B cell (primary cell): ENCODE measurements around the gene SDF2L1. TPM values are rescaled to one million over a fixed set of nuclear protein-coding genes. Genes with fewer than 3 reads are reported as not detected.

Source experiments
- ATAC-seq: fragments of 200-7000 bp; cut with Tn5 transposase; one replicate; pipeline ENCODE4 v1.10.0; 2021; ENCODE audit warnings: low read depth, mild to moderate bottlenecking, moderate number of reproducible peaks, moderate library complexity
- CTCF ChIA-PET: fragments of 350-600 bp; sonication (Branson Sonifier 250); formaldehyde crosslinking; loops from one replicate; lab custom pipeline; 2021; ENCODE audit warnings: antibody characterized with exemption, inconsistent platforms; lab: Charles Lee
- POLR2A ChIA-PET: fragments of 350-600 bp; sonication (Branson Sonifier 250); formaldehyde crosslinking; loops from one replicate; lab custom pipeline; 2021; ENCODE audit warnings: antibody characterized with exemption; lab: Charles Lee
- DNase-seq: peaks from one replicate; pipeline ENCODE4 v3.0.0; 2013
- H2AFZ ChIP-seq: 2 replicates; pipeline ENCODE4 v1.6.1; 2012; ENCODE audit warnings: mild to moderate bottlenecking, low read depth, low read length; ENCODE audit not compliant: insufficient read depth, poor library complexity, severe bottlenecking
- H3K27ac ChIP-seq, 2 donors: 1 replicate in 1 of 2; 2 replicates in 1 of 2; pipeline ENCODE4 v1.5.1; 2012 to 2013; ENCODE audit warnings: low read length in 2 of 2, mild to moderate bottlenecking in 2 of 2, moderate library complexity in 1 of 2
- H3K27me3 ChIP-seq, 4 experiments: fragments of 200-600 bp in 1 of 4; sonication (generic) in 1 of 4; replicated peaks in 1 of 4; 1 replicate in 2 of 4; 2 replicates in 2 of 4; pipeline versions ENCODE4 v1.6.1 to v1.7.0; 2013 to 2016; ENCODE audit warnings: low read length in 3 of 4, mild to moderate bottlenecking in 2 of 4, mixed read lengths in 1 of 4, moderate library complexity in 1 of 4; ENCODE audit not compliant: insufficient read depth in 4 of 4, control insufficient read depth in 3 of 4; ENCODE audit errors: control extremely low read depth in 1 of 4
- H3K36me3 ChIP-seq, 2 experiments: replicated peaks in 1 of 2; 1 replicate in 1 of 2; 2 replicates in 1 of 2; pipeline versions ENCODE4 v1.6.1 to v1.7.1; 2013; ENCODE audit warnings: low read length in 1 of 2; ENCODE audit not compliant: insufficient read depth in 2 of 2, control insufficient read depth in 1 of 2; ENCODE audit errors: control extremely low read depth in 1 of 2, extremely low read depth in 1 of 2
- H3K4me1 ChIP-seq, 2 donors: fragments of 200-600 bp in 1 of 2; sonication (generic) in 1 of 2; 1 replicate in 1 of 2; 2 replicates in 1 of 2; pipeline versions ENCODE4 v1.5.1 to v1.6.1; 2013 to 2017; ENCODE audit warnings: low read length in 2 of 2; ENCODE audit not compliant: control insufficient read depth in 2 of 2, insufficient read depth in 2 of 2
- H3K4me2 ChIP-seq: replicated peaks from 2 replicates; pipeline ENCODE3; 2012; ENCODE audit warnings: mild to moderate bottlenecking, low read depth, low read length; ENCODE audit not compliant: poor library complexity, severe bottlenecking
- H3K4me3 ChIP-seq, 5 experiments: fragments of 200-600 bp in 1 of 5; sonication (generic) in 1 of 5; 1 replicate in 3 of 5; 2 replicates in 2 of 5; pipeline versions ENCODE4 v1.5.1 to v1.7.0; 2011 to 2016; ENCODE audit warnings: low read length in 4 of 5, mild to moderate bottlenecking in 4 of 5, low read depth in 2 of 5, control low read depth in 1 of 5, moderate library complexity in 1 of 5; ENCODE audit not compliant: insufficient read depth in 1 of 5; ENCODE audit errors: control extremely low read depth in 1 of 5, extremely low read depth in 1 of 5
- H3K79me2 ChIP-seq: fragments of 200-600 bp; sonication (generic); one replicate; pipeline ENCODE4 v1.6.0; 2016; ENCODE audit warnings: low read length; ENCODE audit not compliant: control insufficient read depth, insufficient read depth
- H3K9ac ChIP-seq: fragments of 200-600 bp; sonication (generic); 2 replicates; pipeline ENCODE4 v1.6.1; 2017; ENCODE audit warnings: mild to moderate bottlenecking, low read length, moderate library complexity
- H3K9me3 ChIP-seq, 3 donors: one replicate each; pipeline versions ENCODE4 v1.6.1 to v1.7.1; 2013; ENCODE audit warnings: low read length in 2 of 3; ENCODE audit not compliant: control insufficient read depth in 2 of 3, insufficient read depth in 1 of 3; ENCODE audit errors: control extremely low read depth in 1 of 3
- H4K20me1 ChIP-seq: 2 replicates; pipeline ENCODE4 v1.6.0; 2012; ENCODE audit warnings: mild to moderate bottlenecking, low read length; ENCODE audit not compliant: insufficient read depth, control insufficient read depth, poor library complexity, severe bottlenecking
- H3K27ac Mint-ChIP-seq: one replicate; pipeline ENCODE4 v1.8.0; 2021; ENCODE audit warnings: mixed read lengths
- H3K27me3 Mint-ChIP-seq: one replicate; pipeline ENCODE4 v1.8.0; 2021; ENCODE audit warnings: mixed read lengths
- H3K4me1 Mint-ChIP-seq: one replicate; pipeline ENCODE4 v1.8.0; 2021; ENCODE audit warnings: mixed read lengths
- H3K4me3 Mint-ChIP-seq: one replicate; pipeline ENCODE4 v1.8.0; 2021; ENCODE audit warnings: mixed read lengths
- H3K9me3 Mint-ChIP-seq: one replicate; pipeline ENCODE4 v1.8.0; 2022; ENCODE audit warnings: mixed read lengths; ENCODE audit not compliant: insufficient read depth
- CTCF ChIP-seq: fragments of 200-600 bp; IDR thresholded peaks from one replicate; pipeline ENCODE4 v1.8.0; 2022; ENCODE audit warnings: antibody characterized with exemption, mild to moderate bottlenecking
- EZH2 ChIP-seq: IDR thresholded peaks from 2 replicates; pipeline ENCODE4 v1.6.1; 2012; ENCODE audit warnings: borderline replicate concordance, low read depth, mild to moderate bottlenecking, moderate library complexity, low read length; ENCODE audit not compliant: insufficient read depth, poor library complexity, severe bottlenecking
- WGBS: methylation state at CpG from one replicate; pipeline ENCODE4 v1.1.5; 2013; ENCODE audit warnings: missing lambda C conversion rate; ENCODE audit not compliant: insufficient coverage; 5-methylcytosine and 5-hydroxymethylcytosine counted together
- intact Hi-C: fragments of 100-400 bp; cut with micrococcal nuclease; formaldehyde crosslinking; loops from one replicate; pipeline ENCODE4 v1.10.0; 2022
- polyA plus RNA-seq: library from polyadenylated mRNA; depleted of rRNA; stranded (reverse); fragments of >200 nt; gene quantifications from 2 replicates; pipeline ENCODE4 v1.2.3, GENCODE V29; 2012
- total RNA-seq, 2 donors: library from RNA; stranded (reverse); fragments of 120-200 nt in 1 of 2; gene quantifications; 1 replicate in 1 of 2; 2 replicates in 1 of 2; pipeline versions ENCODE4 v1.2.3 to v1.2.4, GENCODE V29; 2013 to 2022

SDF2L1 gene
- total and polyA plus RNA-seq, 2 donors (not counting 1 experiment from before 2014, with no cell fraction given) = 15.2 to 23.5 TPM

GRCh38 chr22:21685164-21685513 lies 43.0 kb downstream of the SDF2L1 start:
- Histone ChIP-seq H3K36me3 (peaks cover 0 to 75% of the 10 kb centered on the region in 2 experiments), H3K9ac (no peak overlapping the region), H2AFZ (no peak overlapping the region), H3K4me1 (peaks cover 0 to 7% of the 10 kb centered on the region in 2 donors), H3K27ac (no peak overlapping the region), H3K27me3 (no peaks in the 10 kb centered on the region), H3K4me3 (no peak overlapping the region), H3K9me3 (no peaks in the 10 kb centered on the region), H3K79me2 (peaks cover 2% of the 10 kb centered on the region), H4K20me1 (peaks cover 5% of the 10 kb centered on the region), H3K4me2 (no peak overlapping the region)
- H3K9me3 Mint-ChIP-seq = no peaks in the 10 kb centered on the region
- H3K27ac Mint-ChIP-seq = no peak overlapping the region
- intact Hi-C loops = no loop called here
- H3K27me3 Mint-ChIP-seq = no peaks in the 10 kb centered on the region
- ATAC-seq (no peak), DNase-seq (no peak)
- CTCF ChIA-PET = interaction anchor here (0.6 kb wide), 1 partner anchor 1308 kb away, joined by 3 read pairs; no protein-coding TSS in a partner anchor
- H3K4me1 Mint-ChIP-seq = peaks cover 9% of the 10 kb centered on the region
- H3K4me3 Mint-ChIP-seq = no peak overlapping the region
- POLR2A ChIA-PET = no interaction called here
- WGBS = 97% methylated on average over 7 of the region's 8 CpGs
- TF ChIP-seq EZH2 (no peak), CTCF (no peak)

- Mint-ChIP-seq H3K4me1 (peaks cover 13% of the 10 kb centered on the region), H3K27me3 (no peaks in the 10 kb centered on the region), H3K9me3 (no peaks in the 10 kb centered on the region), H3K27ac (no peak overlapping the region), H3K4me3 (no peak overlapping the region)
- WGBS = 99% methylated on average over 8 of the region's 8 CpGs
- no peak for DNase-seq
- H4K20me1 ChIP-seq = peaks cover 5% of the 10 kb centered on the region
- no peak overlapping the region for H2AFZ ChIP-seq
- POLR2A ChIA-PET = no interaction called here
- H3K4me1 ChIP-seq = peaks cover 0 to 7% of the 10 kb centered on the region in 2 donors
- no peaks in the 10 kb centered on the region for H3K9me3 ChIP-seq
- TF ChIP-seq CTCF (no peak), EZH2 (no peak)
- H3K36me3 ChIP-seq = peaks cover 0 to 75% of the 10 kb centered on the region in 2 experiments
- intact Hi-C loops = no loop called here
- CTCF ChIA-PET = no interaction called here
- no peak overlapping the region for H3K9ac ChIP-seq
- ATAC-seq = no peak
- no peak overlapping the region for H3K4me3 ChIP-seq
- H3K27ac ChIP-seq = no peak overlapping the region
- no peaks in the 10 kb centered on the region for H3K27me3 ChIP-seq
- H3K4me2 ChIP-seq = no peak overlapping the region
- no peaks in the 10 kb centered on the region for H3K79me2 ChIP-seq
Measured at GRCh38 chr22:21686193-21686608, 44.1 kb downstream of the SDF2L1 start.
